K562 (cell line): Measurements from ENCODE around the gene HDAC7.

Source experiments
- ATF2 ChIP-seq: sonication (generic); formaldehyde crosslinking; IDR thresholded peaks from 2 replicates; pipeline ENCODE4 v1.8.1; 2022; ENCODE audit warnings: missing genetic modification reagents
- POLR2A ChIP-seq: fragments of 450-650 bp; conservative IDR thresholded peaks from 2 replicates; pipeline ENCODE4 v1.6.1; 2016
- TCFL5 ChIP-seq: fragments of 250-450 bp; sonication (Bioruptor Pico); conservative IDR thresholded peaks from 2 replicates; pipeline ENCODE4 v1.6.1; 2021; ENCODE audit warnings: mild to moderate bottlenecking, moderate library complexity, matching md5 sums
- ZNF143 ChIP-seq: sonication (generic); formaldehyde crosslinking; IDR thresholded peaks from 2 replicates; pipeline ENCODE4 v1.9.0; 2022; ENCODE audit warnings: mild to moderate bottlenecking, missing genetic modification reagents

GRCh38 chr12:47818467-47819137, 1.1 kb downstream of the HDAC7 start:
- no peak for TF ChIP-seq POLR2A
- TF ChIP-seq ATF2 (CRISPR knock-in tag) = no peak
- TF ChIP-seq ZNF143 (CRISPR knock-in tag) = no peak
- TF ChIP-seq TCFL5 = no peak
